Transverse colon (tissue), 4 donors: ENCODE data around the gene PRKD3. TPM values are rescaled to one million over a fixed set of nuclear protein-coding genes. Genes with fewer than 3 reads are reported as not detected.

ENCODE experiments used
- DNase-seq: peaks from one replicate; pipeline ENCODE4 v3.0.0-alpha.2; 2019
- H3K27ac ChIP-seq, 4 donors: fragments of 200-600 bp; sonication (generic); 2 replicates each; pipeline ENCODE4 v1.5.1; 2016 to 2018; ENCODE audit warnings: inconsistent platforms in 4 of 4
- H3K27me3 ChIP-seq: fragments of 200-600 bp; sonication (generic); 2 replicates; pipeline ENCODE4 v1.5.1; 2017; ENCODE audit warnings: inconsistent platforms
- H3K36me3 ChIP-seq, 4 donors: fragments of 200-600 bp; sonication (generic); 2 replicates each; pipeline ENCODE4 v1.5.1; 2017 to 2019; ENCODE audit warnings: inconsistent platforms in 4 of 4
- H3K4me1 ChIP-seq, 4 donors: fragments of 200-600 bp; sonication (generic); 2 replicates each; pipeline ENCODE4 v1.5.1; 2017 to 2020; ENCODE audit warnings: inconsistent platforms in 4 of 4
- H3K4me3 ChIP-seq, 4 donors: fragments of 200-600 bp; sonication (generic); 1 replicate in 1 of 4; 2 replicates in 3 of 4; pipeline versions ENCODE4 v1.5.1 to v1.6.1; 2017 to 2019; ENCODE audit warnings: inconsistent platforms in 4 of 4
- H3K9me3 ChIP-seq, 2 donors: fragments of 200-600 bp; sonication (generic); 2 replicates each; pipeline ENCODE4 v1.5.1; 2017 to 2019; ENCODE audit warnings: inconsistent platforms in 2 of 2
- EP300 ChIP-seq: sonication (generic); formaldehyde crosslinking; IDR thresholded peaks from one replicate; pipeline ENCODE4 v1.6.1; 2017; ENCODE audit warnings: antibody characterized with exemption, low read depth
- POLR2A ChIP-seq: fragments of 450-650 bp; IDR thresholded peaks from one replicate; pipeline ENCODE4 v1.6.1; 2016; ENCODE audit warnings: antibody characterized with exemption, mild to moderate bottlenecking, moderate library complexity
- POLR2AphosphoS5 ChIP-seq, 3 donors: sonication (generic); formaldehyde crosslinking; IDR thresholded peaks; one replicate each; pipeline ENCODE4 v1.6.1; 2016; ENCODE audit warnings: antibody characterized with exemption in 3 of 3
- WGBS, 2 donors: methylation state at CpG; one replicate each; pipeline ENCODE4 v1.1.5; 2018; ENCODE audit warnings: low coverage in 1 of 2; 5-methylcytosine and 5-hydroxymethylcytosine counted together
- in situ Hi-C, 4 donors: fragments of 200-750 bp; cut with MboI; loops; one replicate each; pipeline versions ENCODE4 v1.15.0 to v1.15.1; 2017; ENCODE audit warnings: low sequenced_read_pairs in 3 of 4, low pct_ligation_motif_present in 1 of 4, low pct_unique_long_range_greater_than_20kb in 1 of 4
- intact Hi-C: fragments of 100-400 bp; cut with DNase I; formaldehyde crosslinking; loops from one replicate; pipeline ENCODE4 v1.15.1; 2023; ENCODE audit warnings: low total_unique reads
- total RNA-seq, 4 donors: library from RNA; depleted of rRNA; stranded (reverse); fragments of >200 nt; gene quantifications; one replicate each; pipeline ENCODE4 v1.1.0, GENCODE V29; 2016
- TF ChIP-seq, protein P1 (sequence below), 5 experiments: fragments of 200-600 bp in 3 of 5; fragments of 450-650 bp in 2 of 5; sonication (generic) in 3 of 5; IDR thresholded peaks; 1 replicate in 2 of 5; 2 replicates in 3 of 5; pipeline ENCODE4 v1.5.1; 2016 to 2017; ENCODE audit warnings: antibody characterized with exemption in 5 of 5, inconsistent platforms in 3 of 5, mild to moderate bottlenecking in 2 of 5, moderate library complexity in 1 of 5

Gene PRKD3
- total RNA-seq, 4 donors from 2014 or later: 2.6 to 83.8 (median 28.6) TPM

DNA sequence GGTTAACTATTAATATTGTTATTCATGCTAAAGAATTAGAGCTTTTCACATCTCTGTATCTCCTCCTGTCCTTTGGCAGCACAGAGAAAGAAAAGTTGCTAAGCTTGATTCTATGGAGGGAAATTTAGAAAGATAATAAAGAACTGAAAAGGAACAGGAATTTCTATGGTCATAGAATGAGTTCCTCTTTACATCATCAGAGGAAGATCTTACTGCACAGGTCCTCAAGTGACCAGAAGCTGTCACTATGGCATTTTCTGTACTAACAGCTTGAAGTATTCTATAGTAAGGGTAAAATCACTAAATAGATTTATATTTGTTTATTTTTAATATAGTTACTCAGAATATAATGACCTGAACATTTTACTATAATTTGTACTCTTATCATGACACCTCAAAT, 6.0 kb upstream of the PRKD3 start:
- Histone ChIP-seq H3K27me3 (no peaks in the 10 kb centered on the region), H3K9me3 (no peaks in the 10 kb centered on the region), H3K27ac (no peak overlapping the region), H3K4me1 (peaks cover 0 to 13% (median 4%) of the 10 kb centered on the region in 4 donors), H3K4me3 (no peak overlapping the region), H3K36me3 (no peaks in the 10 kb centered on the region)
- DNase-seq: no peak
- in situ Hi-C loops (no loop called here), intact Hi-C loops (no loop called here)
- TF ChIP-seq POLR2A (no peak), POLR2AphosphoS5 (IDR thresholded peaks at IDR 0.05) (no peak), EP300 (no peak)
- TF ChIP-seq, protein P1, sequence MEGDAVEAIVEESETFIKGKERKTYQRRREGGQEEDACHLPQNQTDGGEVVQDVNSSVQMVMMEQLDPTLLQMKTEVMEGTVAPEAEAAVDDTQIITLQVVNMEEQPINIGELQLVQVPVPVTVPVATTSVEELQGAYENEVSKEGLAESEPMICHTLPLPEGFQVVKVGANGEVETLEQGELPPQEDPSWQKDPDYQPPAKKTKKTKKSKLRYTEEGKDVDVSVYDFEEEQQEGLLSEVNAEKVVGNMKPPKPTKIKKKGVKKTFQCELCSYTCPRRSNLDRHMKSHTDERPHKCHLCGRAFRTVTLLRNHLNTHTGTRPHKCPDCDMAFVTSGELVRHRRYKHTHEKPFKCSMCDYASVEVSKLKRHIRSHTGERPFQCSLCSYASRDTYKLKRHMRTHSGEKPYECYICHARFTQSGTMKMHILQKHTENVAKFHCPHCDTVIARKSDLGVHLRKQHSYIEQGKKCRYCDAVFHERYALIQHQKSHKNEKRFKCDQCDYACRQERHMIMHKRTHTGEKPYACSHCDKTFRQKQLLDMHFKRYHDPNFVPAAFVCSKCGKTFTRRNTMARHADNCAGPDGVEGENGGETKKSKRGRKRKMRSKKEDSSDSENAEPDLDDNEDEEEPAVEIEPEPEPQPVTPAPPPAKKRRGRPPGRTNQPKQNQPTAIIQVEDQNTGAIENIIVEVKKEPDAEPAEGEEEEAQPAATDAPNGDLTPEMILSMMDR (IDR thresholded peaks at IDR 0.05): no peak

DNA sequence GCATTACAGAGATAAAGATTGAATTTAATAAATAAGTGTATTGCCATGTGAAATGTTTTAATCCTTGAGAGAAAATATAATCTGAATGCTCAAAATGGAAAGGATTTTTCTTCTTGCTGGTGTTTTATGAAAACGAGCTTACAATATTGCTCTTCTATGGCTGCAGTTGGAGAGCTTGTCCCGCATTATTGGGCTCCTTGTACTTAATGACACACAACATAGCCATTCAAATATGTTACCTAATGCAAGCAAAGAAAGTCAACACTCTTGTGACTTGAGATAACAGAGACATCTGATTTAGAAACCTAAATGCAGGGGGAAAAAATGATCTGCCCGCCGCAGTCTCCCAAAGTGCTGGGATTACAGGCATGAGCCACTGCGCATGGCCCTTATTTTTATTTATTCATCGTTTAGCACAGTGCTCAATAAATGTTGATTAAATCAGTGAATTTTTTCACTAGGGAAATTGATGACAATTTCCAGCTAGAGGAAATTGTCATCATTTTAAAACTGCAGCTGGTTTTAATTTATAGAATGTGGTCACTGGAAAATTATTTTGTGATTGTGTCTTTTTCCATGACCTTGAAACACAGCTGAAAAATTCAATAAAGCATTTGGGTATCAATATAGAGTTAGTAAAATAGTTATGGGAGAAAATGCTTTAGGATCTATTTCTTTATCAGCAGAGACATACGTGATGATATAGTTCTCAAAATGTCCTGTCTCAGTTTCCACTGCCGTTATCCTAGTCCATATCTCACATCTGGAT, 2.4 kb upstream of the PRKD3 start:
- DNase-seq: no peak
- Histone ChIP-seq H3K4me1 (peaks cover 0 to 32% (median 16%) of the 10 kb centered on the region in 4 donors), H3K9me3 (no peaks in the 10 kb centered on the region), H3K36me3 (no peaks in the 10 kb centered on the region), H3K27me3 (no peaks in the 10 kb centered on the region), H3K4me3 (peak overlapping the region in 1 of 4 donors; percentile 21), H3K27ac (peak overlapping the region; percentile 93 to 96 (median 94))
- TF ChIP-seq, protein P1 (IDR thresholded peaks at IDR 0.05): no peak
- TF ChIP-seq EP300 (no peak), POLR2AphosphoS5 (IDR thresholded peaks at IDR 0.05) (no peak), POLR2A (no peak)
- 83 to 85% methylated on average over 8 of the region's 8 CpGs for WGBS, 2 donors
- intact Hi-C loops (no loop called here), in situ Hi-C loops (no loop called here)

DNA sequence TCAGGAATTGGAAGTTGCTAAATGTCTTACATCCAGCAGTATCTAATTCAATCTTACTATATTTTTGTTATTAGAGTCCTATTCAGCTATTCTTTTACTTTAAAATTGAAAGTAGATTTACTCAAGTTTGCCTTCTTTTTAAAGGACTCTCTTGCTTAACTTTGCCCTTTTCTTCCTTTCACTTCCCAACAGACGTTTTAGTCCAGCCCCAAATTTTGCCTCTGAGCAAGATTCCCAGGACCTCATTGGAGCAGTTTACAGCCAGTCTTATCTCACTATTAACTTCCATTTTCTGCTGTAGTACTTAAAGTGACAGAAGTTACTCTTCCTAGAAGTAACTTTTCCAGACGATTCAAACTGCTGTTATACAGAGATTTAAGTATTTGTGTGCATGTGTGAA, 1.7 kb upstream of the PRKD3 start:
- in situ Hi-C loops: no loop called here
- 7 to 21% methylated on average over 2 of the region's 2 CpGs for WGBS, 2 donors
- Histone ChIP-seq H3K4me3 (peak overlapping the region in 1 of 4 donors; percentile 97), H3K4me1 (peaks cover 0 to 39% (median 16%) of the 10 kb centered on the region in 4 donors), H3K27me3 (no peaks in the 10 kb centered on the region), H3K36me3 (no peaks in the 10 kb centered on the region), H3K27ac (peak overlapping the region; percentile 93 to 96 (median 94)), H3K9me3 (no peaks in the 10 kb centered on the region)
- TF ChIP-seq, protein P1 (IDR thresholded peaks at IDR 0.05): no peak
- peak in 1 of 3 donors; percentile 7 for TF ChIP-seq POLR2AphosphoS5 (IDR thresholded peaks at IDR 0.05)
- TF ChIP-seq EP300: no peak
- TF ChIP-seq POLR2A: no peak
- intact Hi-C loops: no loop called here
- DNase-seq: no peak

DNA sequence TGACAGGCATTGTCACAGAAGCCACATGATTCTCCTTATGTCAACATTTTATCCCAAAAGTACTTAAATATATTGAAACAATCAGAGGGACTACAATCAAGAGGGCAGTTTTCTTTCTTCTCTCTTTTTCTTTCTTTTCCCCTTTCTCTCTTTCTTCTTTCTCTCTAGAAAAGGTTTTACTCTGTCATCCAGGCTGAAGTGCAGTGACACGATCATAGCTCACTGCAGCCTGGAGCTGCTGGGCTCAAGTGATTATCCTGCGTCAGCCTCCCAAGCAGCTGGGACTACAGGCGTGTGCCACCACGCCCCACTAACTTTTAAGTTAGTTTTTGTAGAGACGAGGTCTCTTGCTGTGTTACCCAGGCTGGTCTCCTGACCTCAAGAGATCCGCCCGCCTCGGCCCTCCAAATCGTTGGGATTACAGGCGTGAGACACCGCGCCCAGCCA, 1.0 kb upstream of the PRKD3 start:
- Histone ChIP-seq H3K27me3 (no peaks in the 10 kb centered on the region), H3K36me3 (no peaks in the 10 kb centered on the region), H3K4me3 (peak overlapping the region in 3 of 4 donors; percentile 94 to 97 (median 96)), H3K9me3 (no peaks in the 10 kb centered on the region), H3K27ac (peak overlapping the region; percentile 93 to 96 (median 94)), H3K4me1 (peaks cover 0 to 45% (median 16%) of the 10 kb centered on the region in 4 donors)
- TF ChIP-seq, protein P1 (IDR thresholded peaks at IDR 0.05): no peak
- TF ChIP-seq EP300: no peak
- no peak for TF ChIP-seq POLR2A
- TF ChIP-seq POLR2AphosphoS5 (IDR thresholded peaks at IDR 0.05): no peak
- 59 to 74% methylated on average over 7 to 12 of the region's 12 CpGs for WGBS, 2 donors
- intact Hi-C loops: no loop called here
- DNase-seq: no peak
- in situ Hi-C loops: no loop called here
